Measurements from ENCODE around the gene ASAP3. TPM values are rescaled to one million over a fixed set of nuclear protein-coding genes. Genes with fewer than 3 reads are reported as not detected.

Gene ASAP3
- total RNA-seq, 1 experiment from 2014 or later: 17.6 TPM

- Histone ChIP-seq H3K27me3 (ENCODE audit: insufficient read depth, low read depth) (no peaks in the 10 kb centered on the region), H3F3A (ENCODE audit: insufficient read depth, low read depth) (peaks cover 4% of the 10 kb centered on the region; the same call in 1 of the 2 replicates), H3K9me2 (ENCODE audit: insufficient read depth) (no peaks in the 10 kb centered on the region), H3K27ac (no peak overlapping the region), H2AFZ (no peak overlapping the region), H3K79me2 (ENCODE audit: low read depth) (no peaks in the 10 kb centered on the region), H3K4me2 (no peak overlapping the region), H3K4me3 (no peak overlapping the region), H3K9me3 (ENCODE audit: insufficient read depth, low read depth) (no peaks in the 10 kb centered on the region), H4K20me1 (ENCODE audit: insufficient read depth) (no peaks in the 10 kb centered on the region), H3K4me1 (replicated peaks; ENCODE audit: insufficient read depth) (peaks cover 33% of the 10 kb centered on the region), H3K36me3 (ENCODE audit: low read depth) (no peaks in the 10 kb centered on the region)
- no peak for TF ChIP-seq EZH2 (IDR thresholded peaks at IDR 0.05; ENCODE audit: low read depth)
- TF ChIP-seq, protein P1, sequence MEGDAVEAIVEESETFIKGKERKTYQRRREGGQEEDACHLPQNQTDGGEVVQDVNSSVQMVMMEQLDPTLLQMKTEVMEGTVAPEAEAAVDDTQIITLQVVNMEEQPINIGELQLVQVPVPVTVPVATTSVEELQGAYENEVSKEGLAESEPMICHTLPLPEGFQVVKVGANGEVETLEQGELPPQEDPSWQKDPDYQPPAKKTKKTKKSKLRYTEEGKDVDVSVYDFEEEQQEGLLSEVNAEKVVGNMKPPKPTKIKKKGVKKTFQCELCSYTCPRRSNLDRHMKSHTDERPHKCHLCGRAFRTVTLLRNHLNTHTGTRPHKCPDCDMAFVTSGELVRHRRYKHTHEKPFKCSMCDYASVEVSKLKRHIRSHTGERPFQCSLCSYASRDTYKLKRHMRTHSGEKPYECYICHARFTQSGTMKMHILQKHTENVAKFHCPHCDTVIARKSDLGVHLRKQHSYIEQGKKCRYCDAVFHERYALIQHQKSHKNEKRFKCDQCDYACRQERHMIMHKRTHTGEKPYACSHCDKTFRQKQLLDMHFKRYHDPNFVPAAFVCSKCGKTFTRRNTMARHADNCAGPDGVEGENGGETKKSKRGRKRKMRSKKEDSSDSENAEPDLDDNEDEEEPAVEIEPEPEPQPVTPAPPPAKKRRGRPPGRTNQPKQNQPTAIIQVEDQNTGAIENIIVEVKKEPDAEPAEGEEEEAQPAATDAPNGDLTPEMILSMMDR (conservative IDR thresholded peaks at IDR 0.05): no peak
- ChIA-PET POLR2A (ENCODE audit: unreplicated experiment) (interaction anchor here (0.5 to 0.7 kb wide), 2 partner anchors 30 to 579 kb away, joined by 3 to 4 read pairs; no protein-coding TSS in a partner anchor), CTCF (no interaction called here)
- intact Hi-C loops (cut with micrococcal nuclease; ENCODE audit: unreplicated experiment): no loop called here
- BruUV-seq (replicated peaks): no TSS peak
- no peak for DNase-seq
These were observed 34.0 kb downstream of the ASAP3 start for GRCh38 chr1:23449958-23450357.

DNA sequence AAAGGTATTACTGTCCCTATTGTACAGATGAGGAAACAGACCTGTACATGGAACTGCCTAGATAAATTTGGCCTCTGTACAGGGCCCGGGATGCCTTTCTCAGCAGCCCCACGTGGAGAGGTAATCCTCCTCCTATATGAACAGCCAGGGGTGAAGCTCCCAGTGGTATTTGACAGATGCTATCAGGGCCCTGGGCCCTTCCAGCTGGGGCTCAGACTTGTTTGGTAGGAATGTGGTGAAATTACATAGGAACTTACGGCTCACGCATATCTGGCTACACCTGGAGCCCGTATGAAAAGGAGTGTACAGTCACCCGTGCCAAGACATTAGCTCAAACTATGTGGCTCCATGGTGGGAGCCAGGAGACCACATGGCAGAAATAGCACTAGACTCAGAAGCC lies 34.7 kb downstream of the ASAP3 start:
- no peak overlapping the region for H3K27ac ChIP-seq
- intact Hi-C loops (cut with micrococcal nuclease; ENCODE audit: unreplicated experiment): no loop called here
- no peaks in the 10 kb centered on the region for H3K79me2 ChIP-seq (ENCODE audit: low read depth)
- no peaks in the 10 kb centered on the region for H3K27me3 ChIP-seq (ENCODE audit: insufficient read depth, low read depth)
- H3K9me3 ChIP-seq (ENCODE audit: insufficient read depth, low read depth): no peaks in the 10 kb centered on the region
- DNase-seq: no peak
- H4K20me1 ChIP-seq (ENCODE audit: insufficient read depth): no peaks in the 10 kb centered on the region
- no peak overlapping the region for H2AFZ ChIP-seq
- no peak overlapping the region for H3K4me3 ChIP-seq
- POLR2A ChIA-PET (ENCODE audit: unreplicated experiment): interaction anchor here (0.7 kb wide), 1 partner anchor 30 kb away, joined by 4 read pairs; no protein-coding TSS in a partner anchor
- no TSS peak for BruUV-seq (replicated peaks)
- CTCF ChIA-PET: no interaction called here
- no peak overlapping the region for H3K4me2 ChIP-seq
- H3K9me2 ChIP-seq (ENCODE audit: insufficient read depth): no peaks in the 10 kb centered on the region
- no peaks in the 10 kb centered on the region for H3K36me3 ChIP-seq (ENCODE audit: low read depth)
- TF ChIP-seq EZH2 (IDR thresholded peaks at IDR 0.05; ENCODE audit: low read depth): no peak
- TF ChIP-seq, protein P1 (conservative IDR thresholded peaks at IDR 0.05): no peak
- H3K4me1 ChIP-seq (replicated peaks; ENCODE audit: insufficient read depth): peaks cover 33% of the 10 kb centered on the region
- peaks cover 4% of the 10 kb centered on the region; the same call in 1 of the 2 replicates for H3F3A ChIP-seq (ENCODE audit: insufficient read depth, low read depth)

DNA sequence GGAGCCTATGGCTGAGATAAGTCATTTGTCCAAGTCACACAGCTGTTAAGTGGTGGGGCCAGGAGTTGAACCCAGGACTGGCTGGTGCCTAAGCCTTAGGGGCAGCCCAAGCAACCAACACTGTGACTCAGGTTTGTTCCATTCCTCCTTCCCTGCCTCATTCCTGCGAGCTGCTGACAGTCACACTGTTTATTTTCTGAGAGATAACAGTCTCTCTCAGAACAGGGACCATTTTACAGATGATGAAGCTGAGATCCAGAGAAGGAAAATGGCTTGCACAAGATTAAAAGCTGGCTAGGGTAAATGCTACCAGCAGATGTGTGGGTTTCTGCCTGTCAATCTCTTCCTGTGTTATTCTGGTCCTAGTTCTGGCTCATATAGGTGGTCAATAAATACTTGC lies 35.1 kb downstream of the ASAP3 start:
- no peaks in the 10 kb centered on the region for H3K36me3 ChIP-seq (ENCODE audit: low read depth)
- TF ChIP-seq, protein P1 (conservative IDR thresholded peaks at IDR 0.05): no peak
- no peak for TF ChIP-seq EZH2 (IDR thresholded peaks at IDR 0.05; ENCODE audit: low read depth)
- peaks cover 4% of the 10 kb centered on the region; the same call in 1 of the 2 replicates for H3F3A ChIP-seq (ENCODE audit: insufficient read depth, low read depth)
- no peaks in the 10 kb centered on the region for H3K9me3 ChIP-seq (ENCODE audit: insufficient read depth, low read depth)
- H3K27me3 ChIP-seq (ENCODE audit: insufficient read depth, low read depth): no peaks in the 10 kb centered on the region
- no peak overlapping the region for H3K4me3 ChIP-seq
- no peaks in the 10 kb centered on the region for H3K79me2 ChIP-seq (ENCODE audit: low read depth)
- no peaks in the 10 kb centered on the region for H3K9me2 ChIP-seq (ENCODE audit: insufficient read depth)
- H4K20me1 ChIP-seq (ENCODE audit: insufficient read depth): no peaks in the 10 kb centered on the region
- no TSS peak for BruUV-seq (replicated peaks)
- ChIA-PET POLR2A (ENCODE audit: unreplicated experiment) (interaction anchor here (0.5 kb wide), 1 partner anchor 21 kb away, joined by 3 read pairs; no protein-coding TSS in a partner anchor), CTCF (no interaction called here)
- intact Hi-C loops (cut with micrococcal nuclease; ENCODE audit: unreplicated experiment): no loop called here
- no peak overlapping the region for H3K4me2 ChIP-seq
- H3K27ac ChIP-seq: no peak overlapping the region
- peaks cover 33% of the 10 kb centered on the region for H3K4me1 ChIP-seq (replicated peaks; ENCODE audit: insufficient read depth)
- DNase-seq: no peak
- no peak overlapping the region for H2AFZ ChIP-seq
